ENCODE data around the gene IGSF8.

GRCh38 chr1:160137216-160137862 is 38.9 kb upstream of the IGSF8 start:
- TF ChIP-seq, protein P1, sequence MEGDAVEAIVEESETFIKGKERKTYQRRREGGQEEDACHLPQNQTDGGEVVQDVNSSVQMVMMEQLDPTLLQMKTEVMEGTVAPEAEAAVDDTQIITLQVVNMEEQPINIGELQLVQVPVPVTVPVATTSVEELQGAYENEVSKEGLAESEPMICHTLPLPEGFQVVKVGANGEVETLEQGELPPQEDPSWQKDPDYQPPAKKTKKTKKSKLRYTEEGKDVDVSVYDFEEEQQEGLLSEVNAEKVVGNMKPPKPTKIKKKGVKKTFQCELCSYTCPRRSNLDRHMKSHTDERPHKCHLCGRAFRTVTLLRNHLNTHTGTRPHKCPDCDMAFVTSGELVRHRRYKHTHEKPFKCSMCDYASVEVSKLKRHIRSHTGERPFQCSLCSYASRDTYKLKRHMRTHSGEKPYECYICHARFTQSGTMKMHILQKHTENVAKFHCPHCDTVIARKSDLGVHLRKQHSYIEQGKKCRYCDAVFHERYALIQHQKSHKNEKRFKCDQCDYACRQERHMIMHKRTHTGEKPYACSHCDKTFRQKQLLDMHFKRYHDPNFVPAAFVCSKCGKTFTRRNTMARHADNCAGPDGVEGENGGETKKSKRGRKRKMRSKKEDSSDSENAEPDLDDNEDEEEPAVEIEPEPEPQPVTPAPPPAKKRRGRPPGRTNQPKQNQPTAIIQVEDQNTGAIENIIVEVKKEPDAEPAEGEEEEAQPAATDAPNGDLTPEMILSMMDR (IDR thresholded peaks at IDR 0.05; ENCODE audit: low read depth, low read length, poor library complexity, severe bottlenecking), result no peak
- no peak for TF ChIP-seq EZH2phosphoT487 (IDR thresholded peaks at IDR 0.05; ENCODE audit: borderline replicate concordance, low read length)
